NCI-H510A (cell line): Measurements from ENCODE around the gene RTN4.

ENCODE experiments used
- DNase-seq: peaks from one replicate; lab custom pipeline; 2025; lab: John Stamatoyannopoulos, UW

The RTN4 gene

GRCh38 chr2:55038428-55038827, 11.8 kb downstream of the RTN4 start:
- no peak for DNase-seq

DNA sequence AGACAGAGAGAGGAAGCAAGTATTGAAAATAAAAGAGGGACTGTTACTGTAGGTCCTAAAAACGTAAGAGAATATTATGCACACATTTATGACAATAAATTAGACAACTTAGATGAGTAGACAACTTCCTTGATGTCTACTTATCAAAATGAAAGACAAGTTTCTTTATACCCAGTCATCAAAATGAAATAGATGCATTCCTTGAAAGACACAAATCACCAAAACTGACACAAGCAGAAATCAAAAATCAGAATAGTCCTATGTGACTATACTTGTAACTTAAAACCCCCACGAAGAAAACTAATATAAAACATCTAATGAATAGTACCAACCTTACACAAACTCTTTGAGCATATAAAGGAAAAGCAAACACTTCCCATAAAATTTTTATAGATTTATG, 14.5 kb downstream of the RTN4 start:
- DNase-seq: no peak

- no peak for DNase-seq
Measured at GRCh38 chr2:55033921-55034320, 16.3 kb downstream of the RTN4 start.

DNA sequence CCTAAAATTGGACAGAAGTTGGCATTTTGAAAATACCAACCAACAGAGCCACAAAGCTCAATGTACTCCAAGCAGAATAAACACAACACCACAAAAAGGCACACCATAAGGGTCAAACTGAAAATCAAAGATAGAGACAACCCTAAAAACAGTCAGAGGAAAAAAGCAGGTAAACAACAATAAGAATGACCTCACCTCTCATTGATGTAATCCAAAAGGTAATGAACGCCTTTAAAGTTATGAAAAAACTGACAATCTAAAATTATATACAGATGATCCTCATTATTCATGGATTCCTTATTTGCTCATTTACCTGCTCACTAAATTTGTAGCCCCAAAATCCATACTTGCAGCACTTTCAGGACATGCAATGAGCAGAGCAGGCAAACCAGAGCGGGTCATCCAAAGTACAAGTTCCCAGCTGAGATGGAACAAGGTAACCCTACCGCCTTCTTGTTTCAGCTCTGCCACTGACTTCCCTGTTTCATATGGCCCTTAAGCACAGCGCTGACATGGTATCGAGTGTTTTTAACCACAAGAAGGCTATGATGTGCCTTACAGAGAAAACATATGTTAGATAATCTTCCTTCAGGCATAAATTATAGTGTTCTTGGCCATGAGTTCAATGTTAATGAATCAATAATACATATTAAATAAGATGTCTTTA, 17.0 kb downstream of the RTN4 start:
- DNase-seq: no peak

- DNase-seq: no peak
Measured at GRCh38 chr2:55031505-55031904, 18.7 kb downstream of the RTN4 start.

GRCh38 chr2:55030766-55031165, 19.5 kb downstream of the RTN4 start:
- no peak for DNase-seq

DNA sequence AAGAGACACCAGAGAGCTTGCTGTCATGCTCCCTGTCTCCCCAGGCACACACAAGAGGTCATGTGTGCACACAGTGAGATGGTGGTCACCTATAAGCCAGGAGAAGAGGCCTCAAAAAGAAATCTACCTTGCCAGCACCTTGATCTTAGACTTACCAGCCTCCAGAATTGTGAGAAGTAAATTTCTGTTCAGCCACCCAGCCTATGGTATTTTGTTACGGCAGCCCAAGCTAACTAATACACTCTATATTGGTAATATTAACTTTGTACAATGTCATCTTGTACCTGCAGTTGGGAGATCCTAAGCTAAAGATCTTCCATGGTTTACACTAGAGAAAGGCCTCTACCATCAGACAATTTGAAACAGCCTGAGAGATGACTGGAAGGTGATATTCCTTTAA, 21.2 kb downstream of the RTN4 start:
- DNase-seq: no peak

DNA sequence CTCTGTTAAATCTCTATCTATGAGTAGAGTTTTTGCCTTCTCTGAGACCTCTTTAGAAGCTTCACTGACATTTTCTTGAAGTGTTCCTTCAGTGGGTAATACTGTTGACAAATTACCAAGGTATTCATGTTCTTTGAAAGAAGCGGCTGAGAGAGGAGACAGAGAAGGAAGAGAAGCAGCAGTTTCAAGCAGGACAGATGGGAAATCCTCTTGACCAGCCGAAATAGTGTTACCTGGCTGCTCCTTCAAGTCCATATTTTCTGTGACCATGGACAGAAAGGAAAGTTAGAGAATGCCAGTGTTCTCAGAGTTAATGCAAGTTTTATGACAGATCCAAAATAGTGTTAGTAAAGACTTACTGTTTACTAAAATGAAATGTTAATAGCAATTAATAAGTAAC, 23.0 kb downstream of the RTN4 start:
- no peak for DNase-seq

- no peak for DNase-seq
Measured at GRCh38 chr2:55026202-55026601, 24.0 kb downstream of the RTN4 start.

- DNase-seq: no peak
Measured at GRCh38 chr2:55025627-55026026, 24.6 kb downstream of the RTN4 start.

GRCh38 chr2:55025082-55025481, 25.2 kb downstream of the RTN4 start:
- no peak for DNase-seq

GRCh38 chr2:55022476-55022875, 27.8 kb downstream of the RTN4 start:
- DNase-seq: no peak

DNA sequence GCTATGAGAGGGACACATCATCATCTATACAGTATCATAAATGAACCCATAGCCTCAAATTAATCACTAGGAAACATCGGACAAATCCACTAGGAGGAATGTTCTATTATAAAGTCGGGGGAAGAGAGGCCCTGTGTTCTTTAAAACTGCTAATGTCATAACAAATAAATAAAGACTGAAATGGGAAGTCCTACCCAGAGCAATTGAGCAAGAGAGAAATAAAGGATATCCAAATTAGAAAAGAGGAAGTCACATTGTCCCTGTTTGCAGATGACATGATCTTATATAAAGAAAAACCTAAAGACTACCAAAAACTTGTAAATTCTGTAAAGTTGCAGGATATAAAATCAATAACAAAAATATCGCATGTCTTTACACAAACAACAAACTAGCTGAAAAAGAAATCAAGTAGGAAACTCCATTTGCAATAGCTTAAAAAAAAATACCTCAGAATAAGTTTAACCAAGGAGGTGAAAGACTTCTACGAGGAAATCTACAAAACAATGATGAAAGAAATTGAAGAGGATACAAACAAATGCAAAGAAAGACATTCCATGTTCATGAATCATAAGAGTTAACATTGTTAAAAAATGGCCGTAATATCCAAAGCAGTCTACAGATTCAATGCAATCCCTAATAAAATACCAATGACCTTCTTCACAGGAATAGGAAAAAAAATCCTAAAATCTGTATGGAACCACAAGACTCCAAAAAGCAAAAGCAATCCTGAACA, 30.6 kb downstream of the RTN4 start:
- no peak for DNase-seq

DNA sequence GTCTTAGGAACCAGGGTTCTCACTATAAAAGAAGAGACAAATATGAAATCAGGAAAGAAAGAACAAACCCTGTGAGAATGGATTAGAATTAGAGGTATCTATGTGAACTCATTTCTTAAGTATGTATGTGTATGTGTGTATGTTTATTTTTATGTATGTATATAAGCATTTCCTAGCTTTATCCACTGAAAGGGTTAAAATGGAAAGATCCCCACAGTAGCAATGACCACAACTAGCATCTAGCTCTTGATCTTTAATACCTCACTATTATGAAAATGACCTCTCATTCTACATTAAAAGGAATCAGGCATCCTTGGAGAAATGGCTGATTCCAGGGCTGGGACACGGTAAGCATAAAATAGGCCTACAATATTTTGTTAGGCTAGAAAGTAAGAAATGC, 31.6 kb downstream of the RTN4 start:
- no peak for DNase-seq

- DNase-seq: no peak
Measured at GRCh38 chr2:55017880-55018279, 32.4 kb downstream of the RTN4 start.

- DNase-seq: no peak
Measured at GRCh38 chr2:55017428-55017827, 32.8 kb downstream of the RTN4 start.

DNA sequence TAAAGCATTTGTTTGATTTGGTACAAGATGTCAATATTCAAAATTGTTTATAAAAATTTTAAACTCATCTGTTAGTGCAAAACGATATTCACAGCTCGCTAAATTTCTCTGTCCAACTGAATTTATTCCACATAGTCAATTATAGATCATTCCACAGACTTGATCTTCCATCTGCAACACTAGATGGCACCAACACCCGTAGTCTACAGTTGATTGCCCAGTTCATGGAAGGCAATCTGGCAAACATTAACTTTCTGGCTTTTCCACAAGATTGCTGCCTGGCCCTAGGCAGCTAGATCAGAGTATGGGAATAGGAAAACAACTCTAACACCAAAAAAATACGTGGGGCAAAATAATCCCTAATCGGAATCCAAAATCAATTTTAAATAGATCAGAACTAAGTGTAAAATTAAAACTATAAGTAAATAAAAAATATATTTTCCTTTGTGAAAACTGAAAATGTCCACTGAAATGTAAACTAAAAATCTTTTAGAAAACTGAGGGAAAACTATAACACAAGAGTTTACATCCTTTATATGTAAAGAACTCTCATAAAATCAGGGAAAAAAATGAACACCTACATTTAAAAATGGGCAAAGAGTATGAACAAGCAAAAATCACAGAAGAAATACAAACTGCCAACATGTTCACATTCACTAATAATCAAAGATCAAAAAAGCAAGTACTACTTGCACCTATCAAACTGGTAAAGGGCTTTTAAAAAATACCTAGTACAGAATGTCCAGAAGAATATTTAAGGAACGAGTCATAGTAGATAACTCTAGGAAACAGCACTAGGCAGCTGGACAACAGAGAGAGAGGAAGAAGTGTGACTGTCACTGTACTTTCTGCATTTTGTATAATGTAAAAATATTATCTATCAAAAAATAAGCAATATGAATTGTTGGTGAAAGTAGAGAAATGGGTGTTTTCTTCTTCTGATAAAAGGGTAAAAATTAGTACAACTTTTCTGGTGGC, 35.0 kb downstream of the RTN4 start:
- no peak for DNase-seq

- DNase-seq: no peak
Measured at GRCh38 chr2:55013936-55014335, 36.3 kb downstream of the RTN4 start.

- no peak for DNase-seq
Measured at GRCh38 chr2:55012672-55013484, 37.4 kb downstream of the RTN4 start.

DNA sequence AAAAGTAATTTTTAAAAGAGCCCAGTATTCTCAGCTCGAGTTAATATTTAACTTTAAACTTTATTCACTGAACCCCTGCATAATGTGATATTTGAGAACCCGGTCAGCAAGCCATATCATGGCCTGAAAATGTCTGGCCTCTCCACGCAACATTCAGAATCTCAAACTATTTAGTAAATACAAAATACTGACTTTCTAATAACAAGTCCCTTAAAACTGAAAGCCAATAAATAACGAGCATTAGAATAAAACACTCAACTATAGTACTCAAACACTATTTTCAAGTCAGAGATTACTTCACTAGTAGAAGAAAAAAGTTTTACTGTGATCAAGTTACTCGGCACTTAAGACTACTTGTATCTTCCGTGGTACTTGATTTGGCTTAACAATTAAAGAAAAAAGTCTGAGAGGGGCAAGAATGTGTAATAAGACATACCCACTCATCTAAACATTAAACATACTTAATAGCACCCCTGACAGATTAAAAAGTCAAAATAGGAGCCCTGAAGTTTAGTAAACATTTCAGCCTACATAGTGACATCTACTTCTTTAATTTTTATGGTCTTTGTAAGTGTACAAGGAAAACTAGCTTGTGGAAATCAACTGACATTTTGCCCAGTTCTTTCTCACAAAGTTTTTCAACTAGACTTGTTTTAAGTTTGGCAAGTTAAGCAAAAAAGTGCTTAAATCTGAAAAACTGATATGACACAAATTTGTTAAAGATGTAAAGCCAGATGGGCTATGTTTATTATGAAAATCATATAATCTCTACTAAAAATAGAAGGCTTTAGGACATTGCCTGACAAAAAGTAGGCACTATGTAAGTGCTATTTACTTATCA, 38.2 kb downstream of the RTN4 start:
- DNase-seq: no peak

DNA sequence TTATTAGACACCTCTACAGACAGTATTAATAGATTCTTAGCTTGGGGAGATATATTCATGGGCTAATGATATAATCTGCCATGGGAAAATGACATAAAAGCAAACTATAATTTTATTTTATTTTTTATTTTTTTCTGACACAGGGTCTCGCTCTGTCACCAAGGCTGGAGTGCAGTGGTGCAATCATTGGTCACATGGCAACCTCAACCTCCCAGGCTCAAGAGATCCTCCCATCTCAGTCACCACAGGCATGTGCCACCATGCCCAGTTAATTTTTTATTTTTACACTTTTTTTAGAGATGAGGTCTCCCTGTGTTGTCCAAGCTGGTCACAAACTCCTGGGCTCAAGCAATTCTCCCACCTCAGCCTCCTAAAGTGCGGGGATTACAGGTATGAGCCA, 39.3 kb downstream of the RTN4 start:
- no peak for DNase-seq
